HG03354 (cell line): ENCODE data around the gene RPS6KA2.
A peak's percentile ranks its signal among the peaks of the same experiment; 100 is the strongest.

ENCODE experiments used
- ATAC-seq: cut with Tn5 transposase; IDR thresholded peaks from one replicate; pipeline ENCODE4 v1.9.1; 2021; ENCODE audit warnings: mild to moderate bottlenecking; ENCODE audit not compliant: unreplicated experiment, poor library complexity, severe bottlenecking

RPS6KA2 gene

DNA sequence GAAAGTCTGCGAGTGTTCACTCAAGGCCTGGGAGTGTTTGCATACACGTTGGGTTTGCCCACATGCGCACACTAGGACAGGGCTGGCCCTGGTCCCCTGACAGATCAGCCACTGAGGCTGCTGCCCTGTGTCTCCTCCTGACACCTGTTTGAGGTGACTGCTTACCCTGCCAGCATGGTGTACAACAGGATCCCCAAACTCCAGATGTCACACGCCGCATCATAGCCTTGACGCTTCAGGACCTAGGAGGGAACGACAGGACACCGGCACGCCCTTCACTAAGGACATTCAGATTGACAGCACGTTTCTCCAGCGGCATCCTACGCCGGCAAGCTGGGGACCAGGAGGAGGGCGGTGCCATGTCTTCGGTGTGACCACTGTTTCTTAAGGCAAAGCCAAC is 207.3 kb downstream of the RPS6KA2 start:
- peak; percentile 18 for ATAC-seq

DNA sequence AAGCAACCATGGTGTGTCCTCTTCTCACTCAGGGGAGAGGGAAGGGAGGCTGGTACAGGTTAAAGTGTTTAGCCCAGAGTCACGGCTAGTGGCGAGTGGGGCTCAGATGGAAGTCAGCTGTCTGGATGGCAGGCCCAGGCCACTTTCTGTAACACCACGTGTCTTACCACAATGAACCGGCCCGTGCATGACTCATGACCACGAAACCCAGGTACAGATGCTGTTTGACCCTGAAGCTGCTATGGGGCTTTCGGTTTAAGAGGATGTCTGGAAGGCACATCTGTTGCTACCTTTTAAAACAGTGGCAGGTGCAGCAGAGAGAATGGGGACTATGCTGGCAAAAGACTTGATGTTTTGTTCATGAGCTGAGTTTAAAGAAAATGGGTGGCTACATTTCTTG is 207.8 kb downstream of the RPS6KA2 start:
- peak; percentile 100 for ATAC-seq

DNA sequence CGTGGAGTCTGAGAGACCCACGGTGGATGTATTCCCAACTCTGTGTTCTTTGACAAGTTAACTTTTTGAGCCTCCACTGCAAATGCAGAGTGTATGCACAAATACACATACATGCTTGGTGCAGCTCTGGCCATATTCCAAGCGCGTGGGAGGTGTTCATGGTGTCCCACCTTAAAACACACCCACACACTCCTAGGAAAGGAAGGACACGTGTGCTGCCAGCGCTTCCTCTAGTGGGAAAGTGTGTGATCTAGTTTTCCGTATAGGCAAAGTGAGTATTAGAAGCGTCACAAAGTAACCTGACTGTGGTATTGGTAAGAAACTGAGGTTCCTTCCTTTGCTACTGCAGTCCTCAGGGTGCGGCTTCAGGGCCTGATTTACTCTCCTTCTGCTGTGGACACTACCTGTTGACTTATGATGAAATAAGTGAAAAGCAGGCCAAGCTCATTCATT is 208.3 kb downstream of the RPS6KA2 start:
- no peak for ATAC-seq

DNA sequence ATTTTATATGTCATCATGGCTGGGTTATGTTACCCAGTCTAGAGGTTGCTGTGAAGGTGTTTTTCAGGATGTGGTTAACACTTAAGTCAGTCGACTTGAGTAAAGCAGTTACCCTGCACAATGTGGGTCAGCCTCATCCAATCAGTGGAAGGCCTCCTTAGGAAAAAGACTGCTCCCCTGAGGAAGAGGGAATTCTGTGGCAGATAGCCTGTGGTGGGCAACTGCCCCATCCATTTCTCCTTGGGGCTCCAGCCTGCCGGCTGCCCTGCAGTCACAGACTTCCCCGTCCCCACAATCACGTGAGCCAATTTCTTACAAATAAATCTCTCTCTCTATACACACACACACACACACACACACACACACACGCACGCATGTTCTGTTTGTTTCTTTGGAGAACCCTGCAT is 209.8 kb downstream of the RPS6KA2 start:
- ATAC-seq = no peak

DNA sequence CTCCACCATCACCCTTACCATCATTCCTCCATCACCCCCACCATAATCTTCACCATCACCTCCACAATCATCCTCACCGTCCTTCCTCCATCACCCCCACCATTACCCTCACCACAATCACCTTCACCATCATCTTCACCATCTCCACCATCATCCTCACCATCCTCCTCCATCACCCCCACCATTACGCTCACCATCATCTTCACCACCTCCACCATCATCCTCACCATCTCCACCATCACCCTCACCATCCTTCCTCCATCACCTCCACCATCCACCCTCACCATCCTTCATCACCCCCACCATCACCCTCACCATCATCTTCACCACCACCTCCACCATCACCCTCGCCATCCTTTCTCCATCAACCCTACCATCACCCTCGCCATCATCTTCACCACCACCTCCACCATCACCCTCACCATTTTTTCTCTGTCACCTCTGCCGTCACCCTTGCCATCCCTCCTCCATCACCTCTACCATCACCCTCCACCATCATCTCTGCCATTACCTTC is 211.2 kb downstream of the RPS6KA2 start:
- ATAC-seq = no peak

DNA sequence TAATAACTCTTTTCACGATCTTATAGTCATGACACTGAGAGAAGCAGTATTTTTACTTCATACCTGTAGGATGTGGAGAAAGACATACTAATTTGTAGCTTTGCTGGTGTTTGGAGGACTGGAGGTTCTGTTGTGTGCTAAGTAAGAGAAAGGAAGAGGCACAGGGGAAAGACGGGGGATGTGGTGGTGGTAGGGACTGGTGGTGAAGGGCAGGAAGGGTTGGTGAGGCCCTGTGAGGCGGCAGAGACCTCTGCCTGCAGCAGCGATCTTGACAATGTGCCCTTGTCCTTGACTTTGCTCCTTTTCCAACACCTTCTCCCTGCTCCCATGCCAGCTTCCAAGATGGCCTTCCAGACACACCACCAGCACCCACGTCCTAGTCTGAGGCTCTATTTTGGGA is 211.7 kb downstream of the RPS6KA2 start:
- ATAC-seq = no peak

DNA sequence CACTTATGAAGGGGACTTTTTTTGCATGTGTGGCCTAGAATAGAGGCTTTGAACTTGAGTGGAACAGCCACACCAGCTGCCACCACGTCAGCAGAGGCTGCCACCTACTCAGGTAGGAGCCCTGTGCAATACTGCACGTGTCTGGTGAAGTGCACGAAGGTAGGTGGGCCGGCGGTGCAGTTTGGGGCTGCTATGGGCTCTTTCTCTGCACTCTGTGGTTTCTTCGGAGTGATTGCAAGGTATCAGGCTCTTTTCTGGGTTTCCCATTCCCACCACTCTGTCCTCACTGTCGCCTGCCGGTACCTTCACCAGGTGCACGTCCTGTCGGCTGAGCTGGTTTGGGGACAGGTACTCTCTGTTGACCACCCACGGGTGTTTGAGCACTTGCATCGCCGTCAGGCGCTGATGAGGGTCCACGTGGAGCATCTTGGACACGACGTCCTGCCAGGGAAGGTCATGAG is 213.5 kb downstream of the RPS6KA2 start:
- no peak for ATAC-seq

DNA sequence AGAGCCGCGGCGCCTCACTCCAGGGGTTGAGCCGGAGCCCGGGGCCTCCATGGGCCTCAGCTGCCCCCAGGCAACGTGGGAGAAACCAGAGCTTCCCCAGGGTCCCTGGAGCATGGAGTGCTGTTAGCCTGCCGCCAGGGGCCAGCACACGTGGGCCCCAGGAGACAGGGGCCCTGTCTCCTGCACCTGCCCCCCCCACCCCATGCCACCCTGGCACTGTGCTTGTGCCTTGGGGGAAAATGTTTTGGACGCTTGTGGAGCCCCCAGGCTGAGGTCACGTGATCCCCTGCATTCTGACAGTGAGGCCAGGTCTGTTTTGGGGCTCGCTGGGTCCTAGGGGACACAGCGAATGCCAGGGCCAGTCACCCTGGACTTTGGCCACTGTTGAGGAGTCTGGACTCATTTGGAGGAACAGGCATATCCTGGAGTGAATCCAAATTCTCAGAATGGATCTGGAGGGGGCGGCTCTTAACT is 214.1 kb downstream of the RPS6KA2 start:
- no peak for ATAC-seq

DNA sequence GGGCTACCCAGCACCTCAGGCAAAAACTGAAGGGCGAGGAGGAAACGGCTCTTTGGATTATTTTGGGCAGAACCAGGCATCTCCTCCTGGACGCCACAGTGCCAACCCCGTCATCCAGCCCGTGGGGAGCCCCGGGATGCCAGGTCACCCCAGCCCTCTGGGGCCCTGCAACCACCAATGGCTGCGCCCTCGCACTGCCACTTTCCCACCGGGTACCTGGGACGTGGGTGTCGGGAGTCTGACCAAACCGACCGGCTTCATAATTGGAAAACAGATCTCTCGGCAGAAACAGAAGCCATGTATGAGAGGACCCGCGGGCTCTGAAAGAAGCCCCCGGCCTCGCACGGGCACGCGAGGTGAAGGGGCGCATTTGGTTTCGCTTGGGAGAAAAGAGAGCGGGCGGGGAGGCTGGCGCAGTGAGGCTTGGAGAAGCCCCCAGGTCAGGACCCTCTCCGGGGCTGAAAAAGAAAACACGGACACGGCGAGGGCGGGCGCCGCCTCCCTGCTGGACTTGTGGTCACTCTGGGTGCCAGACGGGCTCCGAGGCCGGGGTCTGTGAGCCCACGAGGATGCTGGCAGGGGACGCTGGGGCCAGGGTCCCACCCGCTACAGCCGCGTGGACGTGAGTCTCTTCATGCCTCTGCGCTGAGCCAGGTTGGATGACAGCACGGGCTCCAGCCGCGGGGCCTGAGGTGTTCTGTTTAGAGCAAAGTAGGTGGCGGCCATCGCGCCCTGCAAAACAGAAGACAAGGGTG is 214.7 kb downstream of the RPS6KA2 start:
- ATAC-seq = no peak

DNA sequence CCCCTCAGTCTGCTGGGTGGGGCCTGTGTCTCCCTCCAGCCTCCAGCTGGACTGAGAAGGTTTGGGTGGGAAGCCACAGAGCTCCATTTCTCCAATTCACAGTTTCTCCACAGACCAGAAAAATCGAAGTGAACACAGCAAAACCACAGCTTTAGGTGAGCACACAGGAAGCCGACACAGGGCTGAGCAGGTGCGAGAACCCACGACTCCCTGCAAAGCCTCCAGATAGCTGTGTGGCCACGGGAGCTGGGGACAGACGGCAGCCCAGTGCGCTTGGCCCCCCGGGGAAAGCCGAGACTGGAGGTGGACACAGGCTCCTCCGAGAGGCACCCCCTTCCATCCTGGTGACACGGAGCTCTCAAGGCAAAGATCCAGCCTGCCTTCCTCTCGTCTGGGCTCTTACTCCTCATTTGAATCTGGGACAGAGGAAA is 215.3 kb downstream of the RPS6KA2 start:
- no peak for ATAC-seq

DNA sequence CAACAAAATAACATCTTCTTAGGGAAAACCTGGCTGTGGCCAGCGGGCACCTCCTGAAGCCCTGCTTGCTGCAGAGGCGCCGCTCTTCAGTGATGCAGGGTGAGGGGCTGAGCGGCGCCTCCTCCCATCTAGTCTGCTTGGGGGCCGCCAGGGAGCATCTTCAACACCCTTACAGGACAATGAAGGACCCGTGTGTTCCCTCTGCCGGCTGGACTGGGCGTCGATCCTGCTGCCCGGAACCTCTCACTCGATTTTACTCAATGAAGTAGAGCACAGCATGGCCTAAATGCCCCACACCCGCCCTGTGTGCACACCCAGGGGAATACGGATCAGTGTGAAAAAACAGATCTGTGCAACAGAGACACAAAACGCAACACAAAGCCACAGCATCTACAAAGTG is 215.8 kb downstream of the RPS6KA2 start:
- ATAC-seq = no peak

DNA sequence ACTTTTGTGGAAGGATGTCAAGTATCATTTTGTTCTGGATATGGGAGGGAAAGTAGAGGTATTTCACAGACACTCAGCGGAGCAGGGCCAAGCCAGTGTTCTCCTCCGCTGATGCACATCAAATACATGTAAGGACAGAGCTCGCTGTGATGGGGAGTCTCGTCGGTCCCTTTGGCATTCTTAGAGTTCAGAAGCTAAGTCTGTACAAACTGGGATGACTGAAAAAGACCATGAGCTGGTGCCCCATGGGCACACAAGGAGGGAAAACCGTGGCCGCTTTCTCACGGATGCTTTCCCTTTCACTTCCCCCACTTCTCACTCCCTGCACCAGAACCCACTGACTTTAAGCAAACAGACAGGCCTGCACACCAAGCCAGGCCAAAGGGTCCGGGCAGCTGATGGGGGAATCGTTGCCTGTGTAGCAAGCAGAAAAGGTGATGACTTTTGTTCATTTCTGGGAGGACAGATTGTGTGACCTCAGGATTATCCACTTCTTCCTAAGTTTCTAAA is 216.6 kb downstream of the RPS6KA2 start:
- ATAC-seq = no peak

DNA sequence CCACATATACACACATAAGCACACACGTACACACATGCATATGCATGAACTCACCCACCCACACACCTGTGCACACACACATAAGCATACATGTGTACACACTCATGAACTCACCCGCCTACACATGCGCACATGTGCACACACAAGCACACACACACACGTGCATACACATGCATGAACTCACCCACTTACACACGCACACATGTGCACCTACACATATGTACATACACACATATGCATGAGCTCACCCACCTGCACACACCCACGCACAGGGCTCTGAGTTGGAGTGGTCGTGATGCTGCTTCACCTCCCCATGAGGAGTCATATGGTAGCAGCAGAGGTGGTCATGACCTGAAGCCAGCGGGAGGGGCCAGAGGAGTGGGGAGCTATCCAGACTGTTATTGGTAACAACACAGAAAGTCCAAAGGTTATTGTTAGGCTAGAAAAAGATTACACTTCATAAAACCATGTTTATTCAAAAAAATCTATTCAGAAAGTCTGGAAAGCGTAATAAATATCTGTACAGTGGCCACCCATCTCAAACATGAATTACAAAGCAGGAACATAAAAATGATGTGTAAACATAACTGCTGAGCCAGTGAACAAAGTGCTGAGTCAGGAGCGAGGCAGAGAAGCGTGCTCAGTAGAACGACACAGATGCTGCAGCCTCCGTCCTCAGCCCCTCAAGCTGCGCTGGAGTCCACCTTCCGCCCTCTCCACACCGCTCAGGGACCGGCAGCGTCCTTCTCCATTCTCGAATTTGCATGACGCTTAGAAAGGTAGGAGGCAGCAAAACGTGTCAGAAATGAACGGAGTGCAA is 217.9 kb downstream of the RPS6KA2 start:
- no peak for ATAC-seq

DNA sequence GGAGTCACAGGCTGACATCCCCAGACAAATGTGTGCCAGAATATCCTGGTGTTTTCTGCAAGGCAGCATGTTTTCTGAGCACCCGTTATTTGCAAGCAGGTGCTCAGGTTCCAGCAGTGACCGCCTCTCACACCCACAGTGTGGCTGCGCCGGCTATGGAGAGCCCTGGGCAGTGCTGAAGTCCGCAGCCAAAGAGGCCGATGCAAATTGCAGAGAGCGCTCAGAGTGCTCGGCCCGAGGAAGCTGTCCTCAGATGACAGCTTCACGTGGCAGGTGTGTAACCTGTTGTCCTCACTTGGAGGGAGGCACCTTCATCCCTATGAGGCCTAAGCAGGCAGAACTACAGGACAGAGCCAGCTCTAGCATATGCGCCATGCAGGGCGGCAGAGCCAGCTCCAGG is 220.9 kb downstream of the RPS6KA2 start:
- ATAC-seq = no peak

DNA sequence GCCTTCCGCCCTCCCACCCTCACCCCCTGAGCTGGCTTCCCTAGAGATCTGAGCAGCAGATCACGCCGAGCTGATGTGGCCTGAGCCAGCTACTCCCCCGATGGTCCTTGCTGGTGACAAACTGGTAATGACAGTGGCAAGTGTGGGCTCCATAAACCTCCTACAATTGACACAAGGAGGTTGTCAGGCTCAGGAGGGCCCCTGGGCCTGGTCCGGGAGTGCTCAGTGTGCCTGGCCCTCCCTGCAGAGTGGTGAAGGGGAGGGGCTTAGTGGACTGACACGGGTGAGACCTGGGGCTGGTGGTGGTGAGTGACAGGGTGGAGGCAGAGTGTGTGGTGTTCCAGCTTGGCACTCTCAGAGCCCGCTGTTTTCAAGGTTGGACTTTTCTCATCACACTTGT is 221.7 kb downstream of the RPS6KA2 start:
- ATAC-seq = no peak

DNA sequence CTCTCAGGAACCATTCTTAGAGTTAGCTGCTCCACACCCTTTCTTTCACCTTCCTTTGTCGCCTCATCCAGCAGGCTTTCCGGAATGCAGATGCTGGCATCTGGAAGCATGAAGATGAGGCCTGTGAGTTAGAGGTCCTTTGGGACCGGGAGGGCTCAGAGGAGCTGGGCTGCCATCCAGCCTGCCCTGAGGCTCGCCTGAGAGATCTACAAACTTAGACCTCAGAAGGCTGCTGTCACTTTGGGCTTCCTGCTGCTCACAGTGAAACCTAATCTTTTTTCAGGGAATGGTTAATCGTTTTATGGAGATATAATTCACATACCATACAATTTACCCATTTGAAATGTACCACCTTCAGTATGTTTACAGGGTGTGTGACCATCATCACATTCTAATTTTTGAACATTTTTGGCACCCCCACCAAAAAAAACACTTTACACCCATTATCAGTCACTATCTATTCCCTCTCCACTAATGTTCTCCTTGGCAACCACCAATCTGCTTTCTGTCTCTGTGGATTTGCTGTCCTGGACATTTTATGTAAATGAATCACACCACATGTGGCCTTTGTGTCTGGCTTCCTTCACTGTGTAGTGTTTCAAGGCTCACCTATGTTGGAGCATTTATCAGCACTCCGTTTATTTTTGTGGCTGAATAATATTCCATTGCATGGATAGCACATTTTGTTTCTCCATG is 224.3 kb downstream of the RPS6KA2 start:
- ATAC-seq = no peak

DNA sequence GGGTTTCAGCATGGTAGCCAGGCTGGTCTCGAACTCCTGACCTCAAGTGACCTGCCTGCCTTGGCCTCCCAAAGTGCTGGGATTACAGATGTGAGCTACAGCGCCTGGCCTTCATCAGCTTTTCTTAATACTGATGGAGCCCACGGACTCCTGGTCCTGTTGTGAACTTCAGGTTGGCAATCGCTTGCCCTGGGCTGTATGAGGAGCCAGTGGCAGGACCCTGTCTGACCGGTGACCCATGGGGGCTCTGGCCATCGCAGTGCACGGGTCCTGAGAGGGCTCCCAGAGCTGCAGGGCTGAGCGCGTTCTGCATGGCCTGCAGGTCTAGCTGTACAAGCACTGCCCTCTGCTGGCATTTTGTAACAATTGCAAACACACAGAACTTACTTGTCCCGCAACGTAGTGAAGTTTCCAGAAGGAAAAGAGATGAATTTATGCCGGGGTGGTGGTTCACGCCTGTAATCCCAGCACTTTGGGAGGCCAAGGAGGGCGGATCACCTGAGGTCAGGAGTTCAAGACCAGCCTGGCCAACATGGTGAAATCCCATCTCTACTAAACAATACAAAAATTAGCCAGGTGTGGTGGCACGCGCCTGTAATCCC is 226.3 kb downstream of the RPS6KA2 start:
- ATAC-seq = peak; percentile 82

DNA sequence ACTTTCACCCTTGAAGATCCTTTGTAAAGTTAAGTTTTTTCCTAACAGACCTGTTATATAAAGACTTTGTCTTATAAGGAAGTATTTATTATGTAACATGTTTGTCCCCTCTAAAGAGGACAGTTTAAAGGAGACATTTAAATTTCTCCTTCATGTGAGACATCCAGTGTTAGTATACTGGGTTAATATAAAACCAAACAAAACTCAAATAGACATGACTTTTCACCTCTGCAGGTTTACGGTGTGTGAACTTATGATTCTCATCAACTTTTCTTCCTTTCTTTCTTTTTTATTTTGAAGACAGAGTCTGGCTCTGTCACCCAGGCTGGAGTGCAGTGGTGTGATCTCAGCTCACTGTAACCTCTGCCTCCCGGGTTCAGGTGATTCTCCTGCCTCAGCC is 226.9 kb downstream of the RPS6KA2 start:
- no peak for ATAC-seq

DNA sequence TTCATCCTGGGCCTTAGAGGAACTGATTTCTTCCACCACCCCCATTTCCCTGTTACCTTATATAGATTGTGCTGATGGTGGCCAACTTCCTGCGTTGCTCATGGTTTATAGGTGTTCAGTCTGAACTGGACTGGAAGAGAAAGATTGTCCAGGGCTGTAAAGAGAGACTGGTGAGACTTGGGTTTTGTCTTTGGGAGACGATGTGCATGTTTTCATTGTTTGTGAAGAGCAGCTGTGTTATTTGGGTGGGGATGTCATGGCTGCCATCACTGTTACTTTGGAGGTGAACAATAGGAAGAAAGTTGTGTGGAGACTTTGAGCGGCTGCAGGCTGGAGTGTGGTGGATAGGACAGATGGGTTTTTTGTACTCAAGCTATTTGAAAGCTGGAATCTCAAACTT is 228.7 kb downstream of the RPS6KA2 start:
- no peak for ATAC-seq
